OCI-LY3 (cell line): ENCODE results near the gene PXDN.

Experiments
- H2AFZ ChIP-seq: fragments of 200-600, 300-600 bp; shearing (Covaris generic); 2 replicates; pipeline ENCODE4 v1.6.0; 2014; ENCODE audit warnings: antibody characterized with exemption, low read depth, low read length
- H3K27ac ChIP-seq: fragments of 200-600, 300-600 bp; sonication (generic); 2 replicates; pipeline ENCODE4 v1.5.1; 2014; ENCODE audit warnings: mild to moderate bottlenecking, low read length, moderate library complexity, mixed read lengths
- H3K27me3 ChIP-seq: fragments of 200-600, 300-600 bp; sonication (generic); 2 replicates; pipeline ENCODE4 v1.6.1; 2014; ENCODE audit warnings: low read depth, low read length, mixed read lengths
- H3K36me3 ChIP-seq: fragments of 200-600, 300-600 bp; sonication (generic); replicated peaks from 2 replicates; pipeline ENCODE3; 2014; ENCODE audit warnings: low read depth, low read length, mixed read lengths
- H3K4me1 ChIP-seq: fragments of 300-600, 200-600 bp; sonication (generic); 2 replicates; pipeline ENCODE4 v1.6.1; 2014; ENCODE audit warnings: low read length, mixed read lengths
- H3K4me2 ChIP-seq: fragments of 200-600, 300-600 bp; sonication (generic); 2 replicates; pipeline ENCODE4 v1.6.1; 2014; ENCODE audit warnings: low read length, mixed read lengths
- H3K4me3 ChIP-seq: fragments of 300-600, 200-600 bp; sonication (generic); 2 replicates; pipeline ENCODE4 v1.5.1; 2014; ENCODE audit warnings: antibody characterized with exemption, mild to moderate bottlenecking, low read length, moderate library complexity
- H3K79me2 ChIP-seq: fragments of 300-600, 200-600 bp; shearing (Covaris generic); 2 replicates; pipeline ENCODE4 v1.6.1; 2014; ENCODE audit warnings: mild to moderate bottlenecking, low read length, mixed read lengths
- H3K9ac ChIP-seq: fragments of 300-600, 200-600 bp; shearing (Covaris generic); 2 replicates; pipeline ENCODE4 v1.6.0; 2014; ENCODE audit warnings: mild to moderate bottlenecking, low read length, moderate library complexity
- H3K9me3 ChIP-seq: fragments of 200-600, 300-600 bp; shearing (Covaris generic); 2 replicates; pipeline ENCODE4 v1.6.1; 2014; ENCODE audit warnings: low read length, mixed read lengths; ENCODE audit not compliant: insufficient read depth
- H4K20me1 ChIP-seq: fragments of 200-600, 300-600 bp; sonication (generic); 2 replicates; pipeline ENCODE4 v1.6.1; 2016; ENCODE audit warnings: low read length, mixed read lengths; ENCODE audit not compliant: insufficient read depth
- CTCF ChIP-seq: fragments of 200-600, 300-600 bp; sonication (generic); IDR thresholded peaks from 2 replicates; pipeline ENCODE4 v1.5.1; 2014; ENCODE audit warnings: antibody characterized with exemption, low read length, low read depth
- EZH2phosphoT487 ChIP-seq: fragments of 200-600 bp; shearing (Covaris generic); IDR thresholded peaks from 2 replicates; pipeline ENCODE4 v1.6.1; 2018; ENCODE audit warnings: antibody characterized with exemption, mixed run types, low read depth

PXDN gene

DNA sequence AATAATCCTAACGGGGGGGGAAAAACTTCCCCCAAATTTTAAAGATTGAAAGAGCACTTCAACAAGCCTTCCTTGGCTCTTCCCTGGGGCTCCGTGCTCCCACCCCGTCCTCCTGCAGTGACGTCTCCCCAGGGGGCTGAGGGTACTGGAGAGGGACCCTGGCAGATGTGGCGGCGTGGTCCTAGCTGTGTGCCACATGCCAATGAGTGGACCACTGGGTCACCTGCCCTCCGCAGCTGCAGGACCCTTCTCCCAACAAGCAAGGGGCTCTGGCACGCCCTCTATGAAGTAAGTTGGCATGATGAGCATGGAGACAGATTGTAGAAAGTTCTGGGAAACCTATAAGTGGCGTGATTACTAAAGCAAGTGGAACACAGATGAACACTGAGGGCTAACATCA is 46.7 kb downstream of the PXDN start:
- H2AFZ ChIP-seq, result no peak overlapping the region
- no peak overlapping the region for H3K4me3 ChIP-seq
- no peak overlapping the region for H3K9ac ChIP-seq
- H3K27ac ChIP-seq, result no peak overlapping the region
- TF ChIP-seq EZH2phosphoT487, result no peak
- no peak for TF ChIP-seq CTCF
- no peak overlapping the region for H3K4me2 ChIP-seq
- no peaks in the 10 kb centered on the region for H3K36me3 ChIP-seq
- no peaks in the 10 kb centered on the region for H4K20me1 ChIP-seq
- no peaks in the 10 kb centered on the region for H3K4me1 ChIP-seq
- peaks cover 11% of the 10 kb centered on the region for H3K9me3 ChIP-seq
- H3K27me3 ChIP-seq, result no peaks in the 10 kb centered on the region
- H3K79me2 ChIP-seq, result no peaks in the 10 kb centered on the region

- no peaks in the 10 kb centered on the region for H4K20me1 ChIP-seq
- H3K9me3 ChIP-seq, result peaks cover 11% of the 10 kb centered on the region
- TF ChIP-seq CTCF, result no peak
- no peak for TF ChIP-seq EZH2phosphoT487
- H3K79me2 ChIP-seq, result no peaks in the 10 kb centered on the region
- no peak overlapping the region for H2AFZ ChIP-seq
- no peak overlapping the region for H3K4me3 ChIP-seq
- H3K36me3 ChIP-seq, result no peaks in the 10 kb centered on the region
- H3K9ac ChIP-seq, result no peak overlapping the region
- no peak overlapping the region for H3K4me2 ChIP-seq
- H3K27me3 ChIP-seq, result no peaks in the 10 kb centered on the region
- no peak overlapping the region for H3K27ac ChIP-seq
- H3K4me1 ChIP-seq, result no peaks in the 10 kb centered on the region
These were observed 47.8 kb downstream of the PXDN start for GRCh38 chr2:1696472-1696871.

DNA sequence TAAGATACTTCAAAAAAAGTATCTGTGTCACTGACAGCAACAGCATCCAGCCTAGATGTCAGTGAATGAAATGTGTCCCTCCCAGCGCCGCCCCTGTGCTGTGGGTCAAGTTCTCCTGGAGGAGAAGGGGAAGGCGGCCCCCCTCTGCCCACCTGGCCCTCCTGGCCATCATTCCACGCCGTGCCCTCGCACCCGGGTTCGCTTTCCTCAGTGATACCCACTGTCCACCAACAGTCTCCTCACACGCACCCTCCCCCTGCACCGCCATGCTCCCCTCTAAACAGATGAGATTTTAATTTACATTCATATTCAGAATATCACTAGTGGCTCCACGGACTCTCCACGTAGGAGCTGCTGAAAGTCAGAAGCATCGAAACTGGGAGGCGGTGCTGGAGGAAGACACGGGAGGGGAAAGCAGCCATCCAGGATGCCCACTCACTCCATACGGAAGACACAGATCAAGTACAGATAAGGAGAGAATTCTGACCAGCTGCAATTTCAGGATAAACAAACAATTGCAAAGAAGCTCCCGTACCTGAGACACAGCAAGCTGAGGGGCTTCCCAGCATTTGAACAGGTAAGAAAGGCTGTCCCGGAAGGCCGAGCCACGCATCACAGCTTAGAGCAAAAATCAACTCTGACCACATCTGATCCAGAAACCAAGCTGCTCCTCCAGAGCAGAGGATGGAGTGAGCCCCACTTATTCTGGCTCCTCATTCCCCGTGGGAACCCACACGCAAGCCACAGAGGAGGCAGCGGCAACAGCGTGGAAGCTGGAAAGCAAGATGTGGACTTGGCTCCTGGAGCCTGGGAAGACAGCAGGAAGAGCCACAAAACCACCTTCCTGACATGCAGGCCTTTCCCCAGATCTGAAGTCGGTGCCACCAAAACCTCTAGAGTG is 49.7 kb downstream of the PXDN start:
- no peak overlapping the region for H2AFZ ChIP-seq
- no peaks in the 10 kb centered on the region for H3K27me3 ChIP-seq
- peaks cover 11% of the 10 kb centered on the region for H3K9me3 ChIP-seq
- TF ChIP-seq EZH2phosphoT487, result no peak
- no peak for TF ChIP-seq CTCF
- H3K27ac ChIP-seq, result no peak overlapping the region
- no peaks in the 10 kb centered on the region for H3K4me1 ChIP-seq
- no peak overlapping the region for H3K4me2 ChIP-seq
- no peaks in the 10 kb centered on the region for H4K20me1 ChIP-seq
- no peaks in the 10 kb centered on the region for H3K36me3 ChIP-seq
- H3K9ac ChIP-seq, result no peak overlapping the region
- no peak overlapping the region for H3K4me3 ChIP-seq
- H3K79me2 ChIP-seq, result no peaks in the 10 kb centered on the region

- no peaks in the 10 kb centered on the region for H4K20me1 ChIP-seq
- peaks cover 11% of the 10 kb centered on the region for H3K9me3 ChIP-seq
- no peak overlapping the region for H3K4me2 ChIP-seq
- TF ChIP-seq CTCF (no peak), EZH2phosphoT487 (no peak)
- no peaks in the 10 kb centered on the region for H3K79me2 ChIP-seq
- H3K9ac ChIP-seq, result no peak overlapping the region
- H3K27ac ChIP-seq, result no peak overlapping the region
- no peaks in the 10 kb centered on the region for H3K36me3 ChIP-seq
- no peak overlapping the region for H3K4me3 ChIP-seq
- H3K27me3 ChIP-seq, result no peaks in the 10 kb centered on the region
- no peak overlapping the region for H2AFZ ChIP-seq
- no peaks in the 10 kb centered on the region for H3K4me1 ChIP-seq
These were observed 50.6 kb downstream of the PXDN start for GRCh38 chr2:1693723-1694122.
